ENCODE measurements around the gene LPP.

GRCh38 chr3:188345223-188345622 lies 191.3 kb downstream of the LPP start:
- TF ChIP-seq CTCF (IDR thresholded peaks at IDR 0.05; ENCODE audit: low read length) (no peak), EZH2phosphoT487 (IDR thresholded peaks at IDR 0.05; ENCODE audit: low read length) (no peak), EZH2 (optimal IDR thresholded peaks at IDR 0.05; ENCODE audit: low read depth, low read length) (no peak)

Data from MM.1S (cell line).